ENCODE data around the gene FANCI.

DNA sequence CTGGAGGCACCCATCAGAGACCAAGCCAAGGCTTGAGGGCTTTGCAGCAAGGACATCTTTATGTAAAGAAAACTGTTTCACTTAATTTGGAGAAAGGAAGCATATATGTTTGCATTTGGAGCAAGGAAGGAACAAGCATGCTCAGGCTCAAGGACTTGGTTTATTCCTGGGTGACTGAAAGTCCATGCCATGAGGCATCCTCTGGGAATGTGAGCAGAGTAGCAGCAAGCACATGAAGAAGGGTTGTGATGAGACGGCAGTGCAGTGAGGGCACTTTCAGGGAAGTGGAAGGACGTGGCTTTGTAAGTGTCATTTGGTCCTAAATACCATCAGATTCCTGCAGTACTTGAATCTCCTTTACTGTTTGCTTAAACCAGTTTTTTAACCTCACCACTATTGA, 64.0 kb downstream of the FANCI start:
- TF ChIP-seq, protein P1, sequence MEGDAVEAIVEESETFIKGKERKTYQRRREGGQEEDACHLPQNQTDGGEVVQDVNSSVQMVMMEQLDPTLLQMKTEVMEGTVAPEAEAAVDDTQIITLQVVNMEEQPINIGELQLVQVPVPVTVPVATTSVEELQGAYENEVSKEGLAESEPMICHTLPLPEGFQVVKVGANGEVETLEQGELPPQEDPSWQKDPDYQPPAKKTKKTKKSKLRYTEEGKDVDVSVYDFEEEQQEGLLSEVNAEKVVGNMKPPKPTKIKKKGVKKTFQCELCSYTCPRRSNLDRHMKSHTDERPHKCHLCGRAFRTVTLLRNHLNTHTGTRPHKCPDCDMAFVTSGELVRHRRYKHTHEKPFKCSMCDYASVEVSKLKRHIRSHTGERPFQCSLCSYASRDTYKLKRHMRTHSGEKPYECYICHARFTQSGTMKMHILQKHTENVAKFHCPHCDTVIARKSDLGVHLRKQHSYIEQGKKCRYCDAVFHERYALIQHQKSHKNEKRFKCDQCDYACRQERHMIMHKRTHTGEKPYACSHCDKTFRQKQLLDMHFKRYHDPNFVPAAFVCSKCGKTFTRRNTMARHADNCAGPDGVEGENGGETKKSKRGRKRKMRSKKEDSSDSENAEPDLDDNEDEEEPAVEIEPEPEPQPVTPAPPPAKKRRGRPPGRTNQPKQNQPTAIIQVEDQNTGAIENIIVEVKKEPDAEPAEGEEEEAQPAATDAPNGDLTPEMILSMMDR (conservative IDR thresholded peaks at IDR 0.05) = no peak
- TF ChIP-seq ZFX (IDR thresholded peaks at IDR 0.05) = no peak
